Fibroblast of mammary gland (primary cell): ENCODE data around the gene GCN1.
A peak's percentile ranks its signal among the peaks of the same experiment; 100 is the strongest.

Source experiments
- DNase-seq: peaks from one replicate; pipeline ENCODE4 v3.0.0-alpha.2; 2010; ENCODE audit warnings: low read depth
- H3K4me3 ChIP-seq: 2 replicates; pipeline ENCODE4 v1.5.1; 2011; ENCODE audit warnings: low read depth, mild to moderate bottlenecking, low read length, moderate library complexity; ENCODE audit not compliant: control insufficient read depth
- CTCF ChIP-seq: conservative IDR thresholded peaks from 2 replicates; pipeline ENCODE4 v1.5.1; 2011; ENCODE audit warnings: low read depth, low read length, inconsistent platforms; ENCODE audit not compliant: control insufficient read depth, insufficient read depth

The GCN1 gene

GRCh38 chr12:120190985-120191480 is 3.5 kb downstream of the GCN1 start:
- no peak for DNase-seq
- no peak overlapping the region for H3K4me3 ChIP-seq
- no peak for TF ChIP-seq CTCF

- H3K4me3 ChIP-seq = no peak overlapping the region
- TF ChIP-seq CTCF = no peak
- DNase-seq = no peak
Measured at GRCh38 chr12:120190386-120190785, 4.1 kb downstream of the GCN1 start.

GRCh38 chr12:120186654-120187053 is 7.9 kb downstream of the GCN1 start:
- H3K4me3 ChIP-seq = no peak overlapping the region
- DNase-seq = no peak
- no peak for TF ChIP-seq CTCF

GRCh38 chr12:120183211-120183631 is 11.3 kb downstream of the GCN1 start:
- DNase-seq = peak; percentile 41
- H3K4me3 ChIP-seq = no peak overlapping the region
- TF ChIP-seq CTCF = no peak

- DNase-seq = peak; percentile 90
- TF ChIP-seq CTCF = peak; percentile 21
- no peak overlapping the region for H3K4me3 ChIP-seq
Measured at GRCh38 chr12:120181991-120182631, 12.4 kb downstream of the GCN1 start.

- H3K4me3 ChIP-seq = no peak overlapping the region
- no peak for TF ChIP-seq CTCF
- DNase-seq = no peak
Measured at GRCh38 chr12:120180975-120181374, 13.5 kb downstream of the GCN1 start.

- no peak for DNase-seq
- TF ChIP-seq CTCF = no peak
- no peak overlapping the region for H3K4me3 ChIP-seq
Measured at GRCh38 chr12:120175537-120175936, 19.0 kb downstream of the GCN1 start.
